ENCODE results near the gene CRYL1. TPM values are rescaled to one million over a fixed set of nuclear protein-coding genes. Genes with fewer than 3 reads are reported as not detected.

The CRYL1 gene
- total and polyA plus RNA-seq, 2 of the 13 experiments (the other 11 are each of a cell fraction or from before 2014, with no cell fraction given): 57.2 to 115 TPM

- TF ChIP-seq, protein P1, sequence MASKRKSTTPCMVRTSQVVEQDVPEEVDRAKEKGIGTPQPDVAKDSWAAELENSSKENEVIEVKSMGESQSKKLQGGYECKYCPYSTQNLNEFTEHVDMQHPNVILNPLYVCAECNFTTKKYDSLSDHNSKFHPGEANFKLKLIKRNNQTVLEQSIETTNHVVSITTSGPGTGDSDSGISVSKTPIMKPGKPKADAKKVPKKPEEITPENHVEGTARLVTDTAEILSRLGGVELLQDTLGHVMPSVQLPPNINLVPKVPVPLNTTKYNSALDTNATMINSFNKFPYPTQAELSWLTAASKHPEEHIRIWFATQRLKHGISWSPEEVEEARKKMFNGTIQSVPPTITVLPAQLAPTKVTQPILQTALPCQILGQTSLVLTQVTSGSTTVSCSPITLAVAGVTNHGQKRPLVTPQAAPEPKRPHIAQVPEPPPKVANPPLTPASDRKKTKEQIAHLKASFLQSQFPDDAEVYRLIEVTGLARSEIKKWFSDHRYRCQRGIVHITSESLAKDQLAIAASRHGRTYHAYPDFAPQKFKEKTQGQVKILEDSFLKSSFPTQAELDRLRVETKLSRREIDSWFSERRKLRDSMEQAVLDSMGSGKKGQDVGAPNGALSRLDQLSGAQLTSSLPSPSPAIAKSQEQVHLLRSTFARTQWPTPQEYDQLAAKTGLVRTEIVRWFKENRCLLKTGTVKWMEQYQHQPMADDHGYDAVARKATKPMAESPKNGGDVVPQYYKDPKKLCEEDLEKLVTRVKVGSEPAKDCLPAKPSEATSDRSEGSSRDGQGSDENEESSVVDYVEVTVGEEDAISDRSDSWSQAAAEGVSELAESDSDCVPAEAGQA (IDR thresholded peaks at IDR 0.05; ENCODE audit: low read depth): no peak
- TF ChIP-seq, protein P1 (CRISPR knock-in tag; IDR thresholded peaks at IDR 0.05; ENCODE audit: borderline replicate concordance): 0 out of 2 replicates have a peak, but pooled peaks have one; percentile 57
- peak; percentile 8; the same call in 1 of the 2 replicates for TF ChIP-seq THRA (CRISPR knock-in tag; IDR thresholded peaks at IDR 0.05; ENCODE audit: borderline replicate concordance)
- 0 out of 2 replicates have a peak, but pooled peaks have one; percentile 26 for TF ChIP-seq NR2C2 (CRISPR knock-in tag; IDR thresholded peaks at IDR 0.05; ENCODE audit: borderline replicate concordance)
- TF ChIP-seq THYN1 (CRISPR knock-in tag; IDR thresholded peaks at IDR 0.05; ENCODE audit: borderline replicate concordance, low read depth): no peak
- TF ChIP-seq ZNF143 (CRISPR knock-in tag; IDR thresholded peaks at IDR 0.05): no peak
- TF ChIP-seq ZNF710 (CRISPR knock-in tag; IDR thresholded peaks at IDR 0.05; ENCODE audit: borderline replicate concordance): peak; percentile 54; the same call in 1 of the 2 replicates
- TF ChIP-seq EED (CRISPR knock-in tag; IDR thresholded peaks at IDR 0.05): no peak
- TF ChIP-seq, protein P2, sequence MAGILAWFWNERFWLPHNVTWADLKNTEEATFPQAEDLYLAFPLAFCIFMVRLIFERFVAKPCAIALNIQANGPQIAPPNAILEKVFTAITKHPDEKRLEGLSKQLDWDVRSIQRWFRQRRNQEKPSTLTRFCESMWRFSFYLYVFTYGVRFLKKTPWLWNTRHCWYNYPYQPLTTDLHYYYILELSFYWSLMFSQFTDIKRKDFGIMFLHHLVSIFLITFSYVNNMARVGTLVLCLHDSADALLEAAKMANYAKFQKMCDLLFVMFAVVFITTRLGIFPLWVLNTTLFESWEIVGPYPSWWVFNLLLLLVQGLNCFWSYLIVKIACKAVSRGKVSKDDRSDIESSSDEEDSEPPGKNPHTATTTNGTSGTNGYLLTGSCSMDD (CRISPR knock-in tag; IDR thresholded peaks at IDR 0.05): no peak
- TF ChIP-seq MAFK (conservative IDR thresholded peaks at IDR 0.05 in 1 of 2, IDR thresholded peaks at IDR 0.05 in 1 of 2; ENCODE audit: low read length in 2 of 2): peak; percentile 12 to 16; a peak in 1 of 4 replicates
- TF ChIP-seq RFX3 (CRISPR knock-in tag; IDR thresholded peaks at IDR 0.05): no peak
- peak; percentile 30 to 39; a peak in 3 of 4 replicates for TF ChIP-seq POLR2A (IDR thresholded peaks at IDR 0.05; ENCODE audit: insufficient read depth in 1 of 2, low read depth in 2 of 2, low read length in 2 of 2)
- TF ChIP-seq ZNF761 (CRISPR knock-in tag; conservative IDR thresholded peaks at IDR 0.05): 0 out of 2 replicates have a peak, but pooled peaks have one; percentile 19
- no peak; the same call in none of the 2 replicates for TF ChIP-seq SOX5 (CRISPR knock-in tag; IDR thresholded peaks at IDR 0.05; ENCODE audit: borderline replicate concordance)
- TF ChIP-seq SRSF9 (IDR thresholded peaks at IDR 0.05; ENCODE audit: borderline replicate concordance, insufficient read depth, low read depth, low read length, poor library complexity, severe bottlenecking): no peak
- peak; percentile 69 for TF ChIP-seq ZBTB21 (CRISPR knock-in tag; IDR thresholded peaks at IDR 0.05)
- peak; percentile 34; the same call in 1 of the 2 replicates for TF ChIP-seq ZNF350 (CRISPR knock-in tag; IDR thresholded peaks at IDR 0.05; ENCODE audit: borderline replicate concordance, low read depth)
- peak; percentile 83 for TF ChIP-seq GATAD2A (CRISPR knock-in tag; IDR thresholded peaks at IDR 0.05)
Observed at GRCh38 chr13:20505405-20506366, 20.0 kb downstream of the CRYL1 start (continued).

All from HepG2 (cell line).